Naive thymus-derived CD8-positive, alpha-beta T cell (primary cell): Measurements from ENCODE around the gene SURF1. TPM values are rescaled to one million over a fixed set of nuclear protein-coding genes. Genes with fewer than 3 reads are reported as not detected.

Experiments
- ATAC-seq, 2 donors: fragments of 150-1000 bp; cut with Tn5 transposase in 1 of 2; sonication (Bioruptor Pico), chemical (Tn5 transposase) in 1 of 2; 1 replicate in 1 of 2; 2 replicates in 1 of 2; pipeline ENCODE4 v1.10.0; 2021; ENCODE audit warnings: mild to moderate bottlenecking in 2 of 2, moderate library complexity in 2 of 2
- POLR2A ChIA-PET: fragments of 350-600 bp; sonication (Branson Sonifier 250); formaldehyde crosslinking; loops from one replicate; lab custom pipeline; 2021; ENCODE audit warnings: antibody characterized with exemption; lab: Charles Lee
- DNase-seq, 10 donors: peaks; one replicate each; pipeline versions ENCODE4 v3.0.0 to v3.0.0-alpha.2; 2020 to 2022
- H3K27ac Mint-ChIP-seq, 10 donors: one replicate each; pipeline ENCODE4 v1.8.0; 2020 to 2022; ENCODE audit warnings: mild to moderate bottlenecking in 10 of 10, mixed read lengths in 10 of 10, moderate library complexity in 4 of 10, inconsistent platforms in 1 of 10
- H3K27me3 Mint-ChIP-seq, 5 donors: one replicate each; pipeline ENCODE4 v1.8.0; 2021 to 2022; ENCODE audit warnings: mixed read lengths in 5 of 5
- H3K36me3 Mint-ChIP-seq, 3 donors: one replicate each; pipeline ENCODE4 v1.8.0; 2020 to 2022; ENCODE audit warnings: mixed read lengths in 3 of 3, mild to moderate bottlenecking in 2 of 3, inconsistent platforms in 1 of 3
- H3K4me1 Mint-ChIP-seq, 4 donors: one replicate each; pipeline ENCODE4 v1.8.0; 2021 to 2022; ENCODE audit warnings: mixed read lengths in 4 of 4
- H3K4me3 Mint-ChIP-seq, 10 donors: one replicate each; pipeline ENCODE4 v1.8.0; 2020 to 2022; ENCODE audit warnings: mild to moderate bottlenecking in 10 of 10, mixed read lengths in 10 of 10, moderate library complexity in 6 of 10, inconsistent platforms in 1 of 10
- H3K9me3 Mint-ChIP-seq, 9 donors: one replicate each; pipeline ENCODE4 v1.8.0; 2020 to 2022; ENCODE audit warnings: mixed read lengths in 9 of 9, mild to moderate bottlenecking in 3 of 9, inconsistent platforms in 1 of 9, moderate library complexity in 1 of 9
- polyA plus RNA-seq, 3 donors: library from polyadenylated mRNA; unstranded; fragments of 300-500 nt; fragmentation: Illumina TruSeq; gene quantifications; one replicate each; pipeline ENCODE4 v1.2.3, GENCODE V29; 2021
- total RNA-seq, 8 experiments: library from RNA in 2 of 8; stranded (reverse) in 2 of 8; gene quantifications; one replicate each; pipeline ENCODE4 v1.2.3 and lab custom pipeline; 2021 to 2026

Gene SURF1
- total and polyA plus RNA-seq, 5 experiments from 2014 or later = 58.7 to 119 (median 90.6) TPM

GRCh38 chr9:133304477-133305377 is 51.6 kb downstream of the SURF1 start:
- DNase-seq (no peak), ATAC-seq (no peak)
- Mint-ChIP-seq H3K36me3 (peaks cover 0 to 3% (median 0%) of the 10 kb centered on the region in 3 donors), H3K4me3 (no peak overlapping the region), H3K4me1 (no peaks in the 10 kb centered on the region), H3K27ac (no peak overlapping the region), H3K27me3 (peaks cover 8 to 28% (median 17%) of the 10 kb centered on the region in 5 donors), H3K9me3 (peaks cover 0 to under 1% (median 0%) of the 10 kb centered on the region in 9 donors)
- POLR2A ChIA-PET = no interaction called here

- Mint-ChIP-seq H3K27ac (no peak overlapping the region), H3K4me3 (no peak overlapping the region), H3K36me3 (no peaks in the 10 kb centered on the region), H3K4me1 (no peaks in the 10 kb centered on the region), H3K9me3 (peaks cover 0 to 1% (median 0%) of the 10 kb centered on the region in 9 donors), H3K27me3 (peaks cover 6 to 22% (median 12%) of the 10 kb centered on the region in 5 donors)
- ATAC-seq (no peak), DNase-seq (no peak)
- POLR2A ChIA-PET = no interaction called here
Measured at GRCh38 chr9:133304158-133304470, 52.2 kb downstream of the SURF1 start.

- ATAC-seq = no peak
- no peak overlapping the region for H3K27ac Mint-ChIP-seq
- DNase-seq = no peak
- H3K36me3 Mint-ChIP-seq = no peaks in the 10 kb centered on the region
- POLR2A ChIA-PET = no interaction called here
- H3K4me1 Mint-ChIP-seq = no peaks in the 10 kb centered on the region
- H3K4me3 Mint-ChIP-seq = no peak overlapping the region
- H3K9me3 Mint-ChIP-seq = peaks cover 0 to 1% (median 0%) of the 10 kb centered on the region in 9 donors
- H3K27me3 Mint-ChIP-seq = peaks cover 4 to 17% (median 10%) of the 10 kb centered on the region in 5 donors
Measured at GRCh38 chr9:133303266-133304157, 52.8 kb downstream of the SURF1 start.

Other genes starting within 250 kb of the SURF1 start
- 10 to 100 TPM; 93.7 to 99.9 TPM for gene RALGDS, start 235.2 kb downstream of the SURF1 start, total RNA-seq
- gene RALGDS, start 235.2 kb downstream of the SURF1 start, polyA plus RNA-seq = 10 to 100 TPM; 14.1 to 35.5 (median 29.4) TPM
- gene GBGT1, start 192.6 kb downstream of the SURF1 start, total RNA-seq = 1 to 10 TPM; 4.1 to 4.9 TPM
- not detected for gene GBGT1, start 192.6 kb downstream of the SURF1 start, polyA plus RNA-seq
- gene OBP2B, start 147.2 kb downstream of the SURF1 start, total RNA-seq = not detected
- gene OBP2B, start 147.2 kb downstream of the SURF1 start, polyA plus RNA-seq = not detected
- gene ABO, start 81.3 kb downstream of the SURF1 start, total RNA-seq = not detected
- not detected for gene ABO, start 81.3 kb downstream of the SURF1 start, polyA plus RNA-seq
- gene SURF6, start 20.3 kb downstream of the SURF1 start, total RNA-seq = 10 to 100 TPM; 29.8 to 34.1 TPM
- gene SURF6, start 20.3 kb downstream of the SURF1 start, polyA plus RNA-seq = 10 to 100 TPM in 2 of 3 donors, 1 to 10 TPM in 1; 4.9 to 16.9 (median 10.1) TPM
- 10 to 100 TPM; 38.2 to 46.4 TPM for gene MED22, start 8.4 kb downstream of the SURF1 start, total RNA-seq
- gene MED22, start 8.4 kb downstream of the SURF1 start, polyA plus RNA-seq = 10 to 100 TPM; 10.3 to 20.6 (median 17.5) TPM
- 1,000 to 10,000 TPM; 2,300 to 2,355 TPM for gene RPL7A, start 8.3 kb downstream of the SURF1 start, total RNA-seq
- 1,000 to 10,000 TPM; 1,183 to 1,387 (median 1,313) TPM for gene RPL7A, start 8.3 kb downstream of the SURF1 start, polyA plus RNA-seq
- gene SURF2, start 63 bp upstream of the SURF1 start, total RNA-seq = 10 to 100 TPM; 22.8 to 24.7 TPM
- gene SURF2, start 63 bp upstream of the SURF1 start, polyA plus RNA-seq = 10 to 100 TPM; 39.8 to 52.0 (median 49.9) TPM
- 10 to 100 TPM; 68.7 to 70.0 TPM for gene SURF4, start 19.6 kb upstream of the SURF1 start, total RNA-seq
- gene SURF4, start 19.6 kb upstream of the SURF1 start, polyA plus RNA-seq = 100 to 1,000 TPM; 107 to 146 (median 122) TPM
- gene STKLD1, start 19.9 kb upstream of the SURF1 start, total RNA-seq = 1 to 10 TPM; 1.2 to 1.3 TPM
- gene STKLD1, start 19.9 kb upstream of the SURF1 start, polyA plus RNA-seq = 1 to 10 TPM in 1 of 3 donors, under 1 TPM in 1, not detected in 1; 0.35 to 2.3 TPM
- 10 to 100 TPM; 42.4 to 45.6 TPM for gene REXO4, start 61.5 kb upstream of the SURF1 start, total RNA-seq
- 10 to 100 TPM; 15.9 to 30.5 (median 24.4) TPM for gene REXO4, start 61.5 kb upstream of the SURF1 start, polyA plus RNA-seq
- 1 to 10 TPM; 3.8 to 4.0 TPM for gene ADAMTS13, start 65.9 kb upstream of the SURF1 start, total RNA-seq
- gene ADAMTS13, start 65.9 kb upstream of the SURF1 start, polyA plus RNA-seq = under 1 TPM; 0.10 to 0.99 (median 0.41) TPM
- gene CACFD1, start 103.5 kb upstream of the SURF1 start, total RNA-seq = 1 to 10 TPM; 4.4 to 4.9 TPM
- gene CACFD1, start 103.5 kb upstream of the SURF1 start, polyA plus RNA-seq = 1 to 10 TPM; 2.5 to 3.7 (median 3.5) TPM
- gene SLC2A6, start 122.6 kb upstream of the SURF1 start, total RNA-seq = 1 to 10 TPM; 8.4 to 8.7 TPM
- 1 to 10 TPM; 4.0 to 6.0 (median 5.6) TPM for gene SLC2A6, start 122.6 kb upstream of the SURF1 start, polyA plus RNA-seq
- gene MYMK, start 168.5 kb upstream of the SURF1 start, total RNA-seq = not detected
- not detected for gene MYMK, start 168.5 kb upstream of the SURF1 start, polyA plus RNA-seq
- gene ADAMTSL2, start 178.2 kb upstream of the SURF1 start, total RNA-seq = under 1 TPM; 0.44 to 0.66 TPM
- under 1 TPM in 2 of 3 donors, not detected in 1; 0.03 to 0.14 TPM for gene ADAMTSL2, start 178.2 kb upstream of the SURF1 start, polyA plus RNA-seq